Globus pallidus (tissue), 1 donor: ENCODE results near the gene XIST.
"Not testable (repeated sequence)": the region's sequence is repeated elsewhere in the genome, so short reads cannot be mapped to it uniquely, and the experiment has no call there.

Experiments used
- DNase-seq: peaks from one replicate; pipeline ENCODE4 v3.0.0-alpha.2; 2015; ENCODE audit warnings: low spot score

Gene XIST

DNA sequence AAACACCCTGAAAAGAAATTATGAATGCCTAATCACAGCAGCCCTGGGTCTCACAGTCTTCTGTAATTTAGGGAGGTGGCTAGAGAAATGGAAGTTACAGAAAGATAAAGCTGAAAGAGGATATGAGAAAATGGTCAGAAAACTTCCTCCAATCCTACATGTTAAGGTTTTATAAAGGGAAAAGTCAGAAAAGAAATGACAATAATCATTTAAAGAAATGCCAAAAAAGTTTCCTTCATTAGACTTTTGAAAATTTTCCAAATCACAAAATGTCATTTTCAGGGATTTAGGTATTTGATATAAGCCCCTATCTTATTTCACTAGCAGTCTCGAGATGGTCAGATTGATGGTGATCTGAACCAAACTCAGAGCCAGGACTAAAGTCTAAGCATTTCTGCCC is 13.4 kb downstream of the XIST start:
- no peak for DNase-seq

DNA sequence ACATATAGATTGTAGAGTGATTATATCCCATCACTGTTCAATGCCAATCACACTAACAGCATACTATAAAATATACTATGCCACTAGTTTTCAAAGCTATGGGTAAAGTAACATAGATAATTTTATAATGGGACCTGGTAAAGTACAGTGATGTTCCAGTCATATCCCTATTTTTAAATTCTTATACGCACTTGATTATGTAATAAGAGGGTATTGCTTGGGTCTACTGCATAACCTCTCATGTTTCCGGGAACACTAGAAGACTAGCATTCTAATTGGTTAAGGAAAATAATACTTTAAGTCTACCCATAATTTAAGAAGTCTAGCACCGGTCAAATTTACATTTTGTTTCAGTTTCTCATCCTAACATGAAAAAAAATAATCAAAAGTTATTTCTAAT is 14.4 kb downstream of the XIST start:
- no peak for DNase-seq

DNA sequence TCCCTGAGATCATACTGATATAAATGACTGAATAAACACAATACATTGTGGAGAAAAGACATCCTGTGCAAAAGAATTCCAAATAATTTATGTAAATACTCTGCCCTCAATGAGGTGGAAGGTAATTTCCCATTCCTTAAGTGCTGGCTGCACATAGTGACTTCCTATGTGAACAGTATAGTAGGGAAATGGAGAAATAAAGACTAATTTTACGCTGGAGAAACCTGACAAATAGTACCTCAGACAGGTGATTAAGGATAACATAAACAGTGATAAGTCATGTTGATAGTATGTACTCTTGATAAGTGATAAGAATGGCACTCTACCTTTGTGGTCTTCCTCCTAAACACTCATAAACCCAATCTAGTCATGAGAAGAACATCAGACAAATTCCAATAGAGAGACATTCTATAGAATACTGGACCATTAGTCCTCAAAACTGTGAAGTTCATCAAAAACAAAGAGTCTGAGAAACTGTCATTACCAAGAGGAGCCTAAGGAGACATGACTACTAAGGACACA is 15.5 kb downstream of the XIST start:
- no peak for DNase-seq

DNA sequence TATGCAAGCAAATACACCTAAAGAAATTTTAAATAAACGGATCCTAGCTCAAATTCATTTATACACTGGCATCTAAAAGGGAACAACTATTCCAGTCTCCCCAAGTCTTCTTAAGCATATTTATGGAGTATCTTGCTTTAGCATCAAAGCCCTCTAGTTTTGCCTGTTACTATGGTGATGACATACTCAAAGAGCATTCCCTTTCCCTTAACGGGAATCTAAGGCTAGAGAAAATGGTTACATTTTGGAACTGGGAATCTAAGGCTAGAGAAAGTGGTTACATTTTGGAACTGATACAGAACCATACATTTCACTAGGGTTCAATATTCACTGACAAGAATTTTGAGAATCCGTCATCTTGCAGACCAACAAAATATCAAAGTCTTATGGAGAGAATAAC is 18.3 kb downstream of the XIST start:
- DNase-seq = no peak

DNA sequence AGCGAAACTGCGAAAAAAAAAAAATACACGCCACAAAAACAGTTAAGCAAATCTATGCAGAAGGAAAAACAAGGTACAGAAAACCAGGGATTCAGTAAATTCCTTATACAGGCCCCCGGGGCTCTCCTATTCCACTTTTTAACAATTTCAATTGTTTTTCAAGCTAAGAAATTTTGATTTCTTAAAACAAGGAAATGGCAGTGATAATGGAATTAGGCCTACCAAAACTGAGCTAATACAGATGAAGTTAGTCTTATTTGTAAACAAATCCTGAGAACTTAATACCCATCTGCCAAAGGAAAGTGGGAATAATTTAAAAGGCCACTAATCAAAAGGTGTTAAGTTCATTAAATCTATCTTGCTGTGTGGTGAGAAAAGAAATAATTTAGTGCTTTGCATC is 20.2 kb downstream of the XIST start:
- DNase-seq = no peak

DNA sequence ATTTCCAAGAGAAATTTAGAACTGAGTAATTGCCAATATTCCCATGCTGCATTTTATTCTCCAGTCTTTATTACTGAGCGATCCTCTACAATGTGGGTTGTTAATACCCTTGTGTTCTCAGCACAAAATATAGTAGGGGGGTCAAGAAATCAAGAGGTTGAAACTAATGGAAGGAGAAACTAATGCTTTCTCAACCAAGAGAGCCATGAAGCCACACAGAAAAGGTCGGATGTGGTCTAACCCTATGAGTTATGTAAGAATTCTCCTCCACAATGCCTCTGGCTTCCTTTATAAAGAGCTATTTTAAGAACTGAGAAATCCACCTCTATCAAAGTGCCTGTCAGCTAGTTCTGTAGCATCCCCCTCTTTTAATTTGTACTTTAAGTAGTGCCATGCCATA is 21.0 kb downstream of the XIST start:
- no peak for DNase-seq

DNA sequence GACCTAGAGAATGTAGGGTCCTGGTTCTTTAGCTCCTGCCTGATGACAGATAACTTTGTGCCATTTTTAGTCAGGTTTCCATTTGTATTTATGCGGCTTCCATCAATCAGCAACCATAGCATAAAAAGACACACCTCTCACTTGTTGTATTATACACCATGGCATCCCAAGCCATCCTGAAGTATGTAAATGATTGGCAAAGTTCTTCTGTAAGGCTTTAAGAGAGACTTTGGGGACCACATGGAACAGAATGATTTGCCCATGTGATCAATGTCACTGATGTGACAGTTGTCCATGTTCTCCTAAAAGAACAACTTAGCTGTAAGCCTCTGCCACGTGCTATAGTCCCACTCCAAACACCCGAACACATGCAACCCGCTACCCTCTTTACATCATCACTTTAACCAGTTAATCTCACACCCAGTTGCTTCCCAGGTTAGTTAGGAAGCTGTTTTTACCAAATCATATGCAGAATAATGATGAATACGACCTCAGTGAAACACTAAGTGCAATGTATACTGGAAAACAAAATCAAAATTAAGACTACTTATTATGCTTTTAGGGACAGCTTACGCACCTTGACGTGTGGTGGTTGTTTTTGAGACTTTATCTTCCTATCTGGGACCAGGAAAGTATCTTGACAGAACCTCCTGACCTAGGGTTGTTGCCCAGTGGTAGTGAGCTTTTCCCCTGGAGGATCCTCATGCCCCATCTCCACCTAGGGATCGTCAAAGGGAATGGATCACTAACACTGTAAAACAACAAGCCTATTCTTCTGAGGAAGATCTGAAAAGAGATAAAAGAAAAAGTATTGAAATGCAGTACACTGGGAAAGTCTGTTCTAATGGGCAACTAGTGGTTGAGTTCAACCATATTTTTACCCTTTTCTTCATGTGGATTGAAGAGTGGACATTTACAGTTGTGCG is 21.8 kb downstream of the XIST start:
- DNase-seq = no peak

DNA sequence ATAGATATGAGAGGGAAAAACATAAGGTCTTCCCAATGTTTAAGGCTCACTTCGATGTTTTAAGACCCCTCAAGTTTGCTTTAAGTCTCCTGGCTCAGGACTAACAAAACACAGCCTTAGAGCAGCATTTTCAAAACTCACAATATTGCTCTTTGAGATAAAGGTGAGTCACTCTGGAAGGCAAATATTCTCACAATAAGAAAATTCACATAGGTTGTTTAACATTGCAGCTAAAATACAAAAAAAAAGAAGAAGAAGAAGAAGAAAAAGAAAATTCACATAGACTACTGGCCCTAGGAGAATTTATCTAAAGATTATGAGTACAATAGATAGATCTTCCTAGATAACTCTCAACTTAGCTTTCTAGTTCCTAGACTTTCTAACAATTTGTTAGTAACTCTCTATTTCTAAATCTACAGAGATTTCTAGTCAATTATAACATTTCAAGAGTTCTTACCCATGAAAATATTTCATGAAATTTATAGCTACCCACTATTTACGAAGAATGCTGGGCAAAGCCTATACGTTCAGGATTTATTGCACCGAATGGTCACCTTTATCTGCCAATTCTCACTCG is 22.5 kb downstream of the XIST start:
- DNase-seq = no peak

DNA sequence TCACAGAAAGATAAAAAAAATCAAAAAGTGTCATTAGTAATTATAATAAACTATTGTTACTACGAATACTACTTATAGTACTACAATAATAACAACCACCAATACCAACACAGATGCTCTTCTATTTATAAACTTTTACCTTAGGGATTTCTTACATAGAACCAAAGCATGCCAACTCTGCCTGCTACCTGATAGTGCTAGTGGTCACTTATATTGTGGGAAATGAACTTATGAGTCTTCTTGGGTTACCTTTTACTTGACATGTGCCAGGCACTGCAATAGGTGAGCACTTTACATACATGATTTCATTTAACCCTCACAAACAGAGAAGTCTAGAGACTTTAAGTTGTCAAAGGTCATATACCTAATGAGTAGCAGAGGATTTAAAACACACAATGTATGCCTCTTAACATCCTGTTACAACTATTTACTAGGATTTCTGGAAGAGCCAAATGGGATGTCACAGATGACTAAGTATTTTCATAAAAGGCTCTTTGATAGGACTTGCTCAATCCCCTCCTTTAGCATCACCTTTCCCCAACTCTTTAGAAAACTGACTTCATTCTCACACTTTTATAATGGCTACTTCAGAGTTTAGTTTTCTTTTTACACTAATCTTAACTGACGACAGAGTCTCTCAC is 24.3 kb downstream of the XIST start:
- DNase-seq = no peak

DNA sequence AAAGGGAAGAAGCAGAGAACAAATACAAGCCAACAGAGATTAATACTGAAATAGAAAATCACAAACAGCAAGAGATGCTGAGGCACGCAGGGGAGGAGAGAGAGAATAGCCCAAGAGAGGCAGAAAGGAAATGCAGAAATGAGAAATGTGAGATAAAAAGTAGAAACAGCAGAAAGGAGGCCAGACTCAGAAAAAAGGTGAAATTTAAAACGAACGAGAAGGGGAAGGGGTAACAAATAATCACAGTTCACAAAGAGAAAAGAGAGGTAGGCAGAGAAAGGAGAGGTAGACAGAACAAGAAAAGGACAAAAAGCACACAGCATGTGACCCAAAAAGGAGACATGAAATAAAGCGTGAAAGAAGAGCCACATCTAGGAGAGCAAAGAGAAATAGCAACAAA is 25.1 kb downstream of the XIST start:
- DNase-seq = no peak

DNA sequence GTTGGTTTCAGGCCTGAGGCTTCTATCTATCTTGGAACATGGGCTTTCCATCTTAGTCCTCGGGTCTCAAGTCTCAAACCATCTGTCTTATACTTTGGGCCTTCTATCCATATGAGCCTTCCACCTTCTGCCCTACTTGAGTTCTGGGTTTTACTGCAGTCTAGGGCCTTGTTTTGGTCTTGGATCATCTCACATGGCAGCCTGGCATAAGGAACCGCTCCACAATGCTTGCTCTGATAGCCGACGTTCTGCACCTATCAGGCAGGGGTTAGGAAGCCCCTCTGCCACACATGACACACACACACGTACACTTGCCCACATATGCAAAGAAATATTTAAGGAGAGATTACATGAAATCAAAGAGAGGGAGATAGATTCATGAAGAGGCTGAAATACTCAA is 25.5 kb downstream of the XIST start:
- no peak for DNase-seq

DNA sequence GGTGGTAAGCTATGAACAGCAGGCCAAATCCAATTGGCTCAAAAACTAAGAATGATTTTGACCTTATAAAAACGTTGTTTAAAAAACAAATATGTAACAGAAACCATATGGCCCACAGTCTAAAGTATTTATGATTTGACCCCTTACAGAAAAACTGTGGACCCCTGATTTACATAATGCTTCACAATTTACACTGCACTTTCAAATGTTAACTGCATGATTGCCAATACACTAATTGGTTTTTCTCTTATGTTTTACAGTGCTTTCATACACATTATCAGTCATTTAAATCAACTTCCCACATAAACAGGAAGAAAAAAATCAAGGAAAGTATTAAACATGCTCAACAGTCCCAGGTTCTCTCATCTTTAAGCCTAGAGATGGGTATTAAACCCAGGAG is 26.9 kb downstream of the XIST start:
- DNase-seq = no peak

DNA sequence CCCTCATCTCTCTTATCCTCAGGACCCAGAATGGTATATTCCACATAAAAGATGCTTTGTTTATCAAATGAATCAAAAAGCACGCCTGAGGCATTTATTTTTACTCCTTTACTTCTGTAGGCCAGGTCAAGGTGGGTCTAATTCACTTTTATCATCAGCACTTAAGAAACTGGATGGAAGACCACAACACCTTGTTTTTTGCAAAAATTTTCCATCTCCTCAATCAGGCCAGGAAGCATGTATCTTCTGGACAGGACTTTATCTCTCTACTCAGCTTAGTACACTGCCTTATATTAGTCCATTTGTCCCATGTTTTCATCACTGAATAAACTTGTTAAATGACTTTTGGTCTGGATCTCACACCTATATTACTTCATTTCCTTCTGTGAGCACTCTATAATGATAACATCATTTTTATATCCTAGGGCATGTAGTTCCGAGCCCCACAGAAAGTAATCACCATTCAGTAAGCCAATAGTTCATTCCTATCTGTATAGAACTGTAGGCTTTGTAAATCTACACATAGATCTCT is 29.0 kb downstream of the XIST start:
- DNase-seq = no peak

DNA sequence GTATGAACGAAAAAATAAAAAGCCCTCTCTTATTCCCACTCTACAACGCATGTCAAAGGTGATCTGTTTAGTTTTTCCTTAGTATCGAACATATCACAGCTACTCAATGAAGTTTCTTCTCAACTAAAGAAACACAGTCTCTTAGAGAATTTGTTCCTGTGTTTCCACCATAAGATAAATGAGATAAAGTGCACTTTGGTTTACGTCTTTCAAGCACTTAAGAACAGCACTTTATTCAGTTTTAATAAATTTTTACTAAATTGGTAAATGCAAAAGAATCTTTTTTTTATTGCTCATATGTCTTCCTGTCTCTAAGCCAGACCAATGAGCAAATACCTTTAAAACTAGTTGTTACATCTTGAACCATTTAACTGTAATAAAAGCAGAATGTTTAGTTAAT is 29.7 kb downstream of the XIST start:
- DNase-seq = no peak

DNA sequence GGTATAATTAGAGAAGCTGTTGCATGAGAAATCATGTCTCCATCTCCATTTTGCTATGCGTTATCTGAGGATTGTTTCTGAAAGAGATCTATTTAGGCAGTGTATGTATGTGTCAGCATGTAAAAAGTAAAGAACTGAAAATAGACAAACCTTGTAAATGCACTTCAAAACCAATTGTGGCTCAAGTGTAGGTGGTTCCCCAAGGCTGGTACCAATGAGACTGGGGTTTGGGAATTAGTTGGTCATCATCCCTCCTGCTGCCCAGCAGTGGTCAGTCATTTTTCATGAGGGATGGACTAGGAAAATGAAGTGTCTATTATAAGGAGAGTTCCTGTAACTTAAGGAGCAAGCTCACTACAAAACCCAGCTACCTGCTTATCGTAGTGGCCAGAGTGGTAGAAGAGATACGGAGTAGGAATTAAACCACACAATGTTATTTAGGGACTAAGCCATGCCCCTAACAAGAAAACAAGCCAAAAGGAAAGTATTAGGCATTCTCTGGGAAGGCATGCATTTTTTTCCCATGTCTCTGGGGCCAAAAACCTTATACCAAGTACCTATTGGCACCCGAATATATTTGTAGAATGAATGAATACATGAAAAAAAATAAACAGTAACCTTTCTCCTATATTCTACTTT is 30.5 kb downstream of the XIST start:
- DNase-seq = no peak

DNA sequence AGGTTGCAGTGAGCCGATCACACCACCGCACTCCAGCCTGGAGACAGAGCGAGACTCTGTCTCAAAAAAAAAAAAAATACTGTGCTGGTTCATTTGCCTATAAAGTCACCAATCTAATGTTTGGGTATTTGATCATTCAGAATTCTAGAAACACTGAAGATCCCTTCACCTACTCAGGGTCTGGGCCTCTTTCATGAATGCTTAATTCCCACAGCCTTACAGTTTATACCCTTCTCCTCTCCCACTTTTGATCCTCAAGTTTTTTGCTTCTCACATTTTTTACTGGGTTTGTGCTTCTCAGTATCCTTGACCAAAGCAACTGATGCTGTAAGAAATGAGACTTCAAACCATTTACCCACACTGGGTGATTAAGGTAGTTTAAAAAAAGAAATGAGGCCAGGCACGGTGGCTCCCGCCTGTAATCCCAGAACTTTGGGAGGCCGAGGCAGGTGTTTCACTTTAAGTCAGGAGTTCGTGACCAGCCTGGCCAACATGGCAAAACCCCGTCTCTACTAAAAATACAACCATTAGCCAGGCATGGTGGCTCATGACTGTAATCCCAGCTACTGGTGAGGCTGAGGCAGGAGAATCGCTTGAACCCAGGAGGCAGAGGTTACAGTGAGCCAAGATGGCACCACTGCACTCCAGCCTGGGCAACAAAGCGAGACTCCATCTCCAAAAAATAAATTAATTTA is 32.5 kb downstream of the XIST start:
- DNase-seq = not testable (repeated sequence)

DNA sequence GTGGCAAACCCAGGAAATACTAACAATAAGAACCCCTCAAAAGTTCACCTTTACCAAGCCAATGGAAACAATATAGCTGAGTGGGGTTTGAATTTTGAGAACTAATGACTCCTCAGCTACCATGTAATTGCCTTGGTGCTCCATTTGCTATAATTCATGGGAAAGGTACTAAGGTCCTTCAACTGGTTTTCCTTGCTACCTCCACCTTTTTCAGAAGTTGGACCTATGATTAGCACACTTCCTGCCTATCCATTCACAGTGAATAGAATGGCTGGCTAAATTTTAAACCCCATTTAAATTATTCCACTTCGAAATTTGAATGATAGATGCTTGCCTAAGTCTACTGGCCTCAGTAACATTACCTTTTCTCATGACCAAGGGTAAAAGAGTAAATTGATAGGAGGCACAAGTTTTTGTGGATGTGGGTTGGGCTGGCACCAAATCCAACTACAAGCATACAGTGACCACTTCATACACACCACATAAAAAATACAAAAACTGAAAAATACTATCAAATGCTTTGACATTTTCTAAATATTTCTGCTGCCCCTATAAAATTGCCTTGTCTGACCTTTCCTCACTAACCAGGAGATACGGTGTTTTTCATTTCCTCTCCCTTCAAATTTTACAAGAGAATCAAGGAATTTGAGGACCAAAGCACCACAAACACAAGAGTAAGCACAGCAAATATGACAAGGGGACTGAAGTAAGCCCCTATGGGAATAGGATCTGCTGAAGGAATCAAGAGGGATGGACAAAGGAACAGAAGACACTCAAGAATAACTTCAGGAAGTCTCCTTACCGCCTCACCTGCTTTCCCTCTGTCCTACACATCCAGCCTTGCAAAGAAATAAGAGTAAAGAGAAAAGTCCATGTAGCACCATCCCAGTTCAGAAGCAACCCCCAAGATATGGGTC is 34.1 kb downstream of the XIST start:
- DNase-seq = no peak

DNA sequence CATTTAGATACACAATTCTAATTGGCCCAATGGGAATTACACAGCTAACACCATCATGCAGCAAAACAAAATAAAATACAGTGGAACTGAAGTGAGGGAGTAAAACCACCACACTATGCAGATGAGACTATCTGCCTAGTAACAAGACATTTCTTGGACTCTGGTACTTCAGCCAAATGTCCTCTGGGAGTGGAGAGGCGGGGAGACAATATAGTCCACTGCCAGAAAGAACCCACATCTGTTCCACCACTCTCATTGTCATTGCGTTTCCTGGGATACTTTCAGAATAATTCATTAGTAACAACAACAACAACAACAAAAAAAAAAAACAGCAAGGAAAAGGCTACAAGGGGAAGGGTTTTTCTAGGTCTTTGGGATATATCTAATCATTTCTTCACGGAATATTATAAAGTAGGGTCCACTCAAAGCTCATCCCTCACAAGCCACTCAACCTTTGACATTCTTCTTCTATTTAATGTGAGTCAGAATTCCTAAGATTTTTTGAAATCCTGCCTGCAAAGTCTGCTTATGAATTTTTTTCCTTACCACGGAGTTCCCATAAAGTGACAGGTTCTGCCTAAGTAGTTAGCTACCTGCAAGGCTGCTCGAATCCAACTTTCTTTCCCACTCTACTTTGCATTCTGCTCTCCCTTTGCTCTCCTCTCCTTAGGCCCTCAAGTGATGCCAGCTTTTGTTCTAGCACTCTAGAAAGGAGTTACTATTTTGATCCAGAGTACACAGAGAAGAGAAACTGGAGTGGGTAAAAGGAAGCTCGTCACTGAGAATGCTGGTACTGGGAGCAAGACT is 34.9 kb downstream of the XIST start:
- DNase-seq = no peak

DNA sequence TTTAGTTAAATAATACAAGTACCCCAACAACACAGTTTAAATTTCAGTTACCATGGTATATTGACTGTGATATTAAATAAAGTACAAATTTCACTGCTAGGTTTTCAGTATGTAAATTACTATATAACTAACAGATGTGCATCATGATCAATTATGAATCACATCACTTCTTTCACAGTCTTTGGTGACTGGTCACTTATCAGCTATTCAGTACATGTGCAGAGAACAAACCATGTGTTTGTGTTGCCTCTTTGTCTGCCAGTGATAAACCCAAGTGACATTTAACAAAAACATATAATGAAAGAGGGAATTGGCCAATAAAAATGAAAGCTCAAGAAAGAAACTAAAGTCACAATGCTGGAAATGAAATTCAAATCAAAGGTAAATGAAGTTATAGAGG is 40.3 kb downstream of the XIST start:
- no peak for DNase-seq

DNA sequence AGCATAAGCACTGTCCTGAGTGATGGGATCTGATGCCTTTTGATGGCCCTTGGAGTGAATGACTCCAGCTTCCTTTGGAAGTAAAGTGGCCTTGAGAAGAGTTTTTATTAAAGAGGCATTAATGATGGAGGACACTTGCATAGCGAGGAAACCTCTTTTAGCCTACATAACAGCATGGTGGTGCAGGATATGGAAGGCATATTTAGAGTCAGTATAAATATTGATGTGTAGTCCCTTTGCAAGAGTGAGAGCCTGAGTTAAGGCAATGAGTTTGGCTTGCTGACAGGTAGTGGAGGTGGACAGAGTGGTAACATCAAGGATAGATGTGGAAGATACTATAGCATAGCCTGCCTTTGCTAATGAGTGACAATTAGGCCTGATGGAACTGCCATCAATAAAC is 48.4 kb downstream of the XIST start:
- not testable (repeated sequence) for DNase-seq
